SU-DHL-6 (cell line): Measurements from ENCODE around the gene MBOAT1.

Source experiments
- H2AFZ ChIP-seq: fragments of 200-600 bp; sonication (generic); 2 replicates; pipeline ENCODE4 v1.6.1; 2014; ENCODE audit warnings: low read depth, mild to moderate bottlenecking, moderate library complexity, mixed read lengths, antibody characterized with exemption, low read length; ENCODE audit not compliant: severe bottlenecking
- H3F3A ChIP-seq: fragments of 200-600 bp; shearing (Covaris generic); 2 replicates; pipeline ENCODE4 v1.6.0; 2016; ENCODE audit warnings: antibody characterized with exemption, mild to moderate bottlenecking; ENCODE audit not compliant: insufficient read depth
- H3K27ac ChIP-seq: fragments of 200-600 bp; sonication (generic); 2 replicates; pipeline ENCODE4 v1.5.1; 2016; ENCODE audit warnings: low read depth, mild to moderate bottlenecking, low read length, moderate library complexity, mixed read lengths
- H3K27me3 ChIP-seq: fragments of 200-600 bp; sonication (generic), shearing (Covaris generic); 2 replicates; pipeline ENCODE4 v1.6.0; 2014; ENCODE audit warnings: mild to moderate bottlenecking, low read length
- H3K36me3 ChIP-seq: fragments of 200-600 bp; sonication (generic); 2 replicates; pipeline ENCODE4 v1.6.1; 2014; ENCODE audit warnings: mild to moderate bottlenecking, low read length, mixed read lengths
- H3K4me2 ChIP-seq: fragments of 300-600, 200-600 bp; shearing (Covaris generic), sonication (generic); 2 replicates; pipeline ENCODE4 v1.6.0; 2014; ENCODE audit warnings: low read length, low read depth, mild to moderate bottlenecking; ENCODE audit not compliant: poor library complexity, severe bottlenecking
- H3K4me3 ChIP-seq: fragments of 200-600 bp; sonication (generic); 2 replicates; pipeline ENCODE4 v1.5.1; 2014; ENCODE audit warnings: antibody characterized with exemption, low read length, mild to moderate bottlenecking, mixed read lengths; ENCODE audit not compliant: insufficient read depth, poor library complexity, severe bottlenecking
- H3K79me2 ChIP-seq: fragments of 200-600 bp; sonication (generic); 2 replicates; pipeline ENCODE4 v1.6.1; 2014; ENCODE audit warnings: mild to moderate bottlenecking, low read length, moderate library complexity; ENCODE audit not compliant: insufficient read depth
- H3K9ac ChIP-seq: fragments of 200-600 bp; sonication (generic); 2 replicates; pipeline ENCODE4 v1.7.0; 2014; ENCODE audit warnings: mild to moderate bottlenecking, low read length
- H3K9me2 ChIP-seq: fragments of 200-600 bp; sonication (generic); replicated peaks from 2 replicates; pipeline ENCODE4 v1.6.1; 2014; ENCODE audit warnings: low read length; ENCODE audit not compliant: insufficient read depth
- H3K9me3 ChIP-seq: fragments of 200-600 bp; sonication (generic); 2 replicates; pipeline ENCODE4 v1.6.1; 2014; ENCODE audit warnings: low read length, mixed read lengths; ENCODE audit not compliant: insufficient read depth
- H4K20me1 ChIP-seq: fragments of 200-600 bp; sonication (generic); 2 replicates; pipeline ENCODE4 v1.6.1; 2014; ENCODE audit warnings: low read depth, mild to moderate bottlenecking, antibody characterized with exemption, low read length, moderate library complexity, mixed read lengths
- CTCF ChIP-seq: fragments of 200-600 bp; sonication (generic); IDR thresholded peaks from one replicate; pipeline ENCODE4 v1.5.1; 2017; ENCODE audit warnings: antibody characterized with exemption, mild to moderate bottlenecking, low read length, moderate library complexity; ENCODE audit not compliant: insufficient read depth, poor library complexity, severe bottlenecking
- EZH2phosphoT487 ChIP-seq: fragments of 200-600 bp; sonication (generic), shearing (Covaris generic); conservative IDR thresholded peaks from 2 replicates; pipeline ENCODE4 v1.6.1; 2018; ENCODE audit warnings: mild to moderate bottlenecking, antibody characterized with exemption, low read length, moderate library complexity, mixed read lengths

Gene MBOAT1

GRCh38 chr6:20198156-20198774 is 14.0 kb downstream of the MBOAT1 start:
- no peak for TF ChIP-seq EZH2phosphoT487
- TF ChIP-seq CTCF: no peak
- Histone ChIP-seq H3F3A (no peaks in the 10 kb centered on the region), H3K9me3 (no peaks in the 10 kb centered on the region), H3K4me2 (no peak overlapping the region), H3K4me3 (no peak overlapping the region), H2AFZ (no peak overlapping the region), H3K9ac (no peak overlapping the region), H3K9me2 (no peaks in the 10 kb centered on the region), H3K79me2 (no peaks in the 10 kb centered on the region), H3K27me3 (no peaks in the 10 kb centered on the region), H3K27ac (no peak overlapping the region), H3K36me3 (no peaks in the 10 kb centered on the region), H4K20me1 (no peaks in the 10 kb centered on the region)

DNA sequence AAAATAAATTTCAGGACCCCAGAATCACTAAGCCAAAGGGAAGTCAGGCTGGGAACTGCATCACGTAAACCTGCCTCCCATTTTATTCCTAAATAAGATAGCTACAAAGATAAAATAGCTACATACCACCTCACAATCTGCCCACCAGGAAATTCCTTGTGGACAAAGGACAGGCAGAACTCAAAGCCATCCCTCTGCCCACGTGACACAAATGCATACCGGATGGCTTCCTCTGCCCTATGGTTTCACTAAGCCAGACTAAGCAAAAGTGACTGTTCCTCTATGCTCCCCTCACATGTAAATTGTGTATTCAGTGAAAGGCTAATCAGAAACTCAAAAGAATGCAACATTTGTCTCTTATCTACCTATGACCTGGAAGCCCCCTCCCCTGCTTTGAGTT is 15.0 kb downstream of the MBOAT1 start:
- Histone ChIP-seq H2AFZ (no peak overlapping the region), H3K79me2 (no peaks in the 10 kb centered on the region), H3K27me3 (no peaks in the 10 kb centered on the region), H3K36me3 (no peaks in the 10 kb centered on the region), H3K9me3 (no peaks in the 10 kb centered on the region), H3F3A (no peaks in the 10 kb centered on the region), H4K20me1 (no peaks in the 10 kb centered on the region), H3K9ac (no peak overlapping the region), H3K9me2 (no peaks in the 10 kb centered on the region), H3K4me2 (no peak overlapping the region), H3K4me3 (no peak overlapping the region), H3K27ac (no peak overlapping the region)
- no peak for TF ChIP-seq EZH2phosphoT487
- TF ChIP-seq CTCF: no peak

GRCh38 chr6:20192625-20193024 is 19.6 kb downstream of the MBOAT1 start:
- no peaks in the 10 kb centered on the region for H3F3A ChIP-seq
- H3K27ac ChIP-seq: no peak overlapping the region
- H3K9me3 ChIP-seq: peaks cover 10% of the 10 kb centered on the region; the same call in 1 of the 2 replicates
- H3K27me3 ChIP-seq: no peaks in the 10 kb centered on the region
- no peak overlapping the region for H3K4me2 ChIP-seq
- no peaks in the 10 kb centered on the region for H3K9me2 ChIP-seq
- H3K36me3 ChIP-seq: no peaks in the 10 kb centered on the region
- no peak overlapping the region for H3K9ac ChIP-seq
- no peaks in the 10 kb centered on the region for H4K20me1 ChIP-seq
- no peak overlapping the region for H3K4me3 ChIP-seq
- no peak overlapping the region for H2AFZ ChIP-seq
- no peaks in the 10 kb centered on the region for H3K79me2 ChIP-seq
- TF ChIP-seq CTCF (no peak), EZH2phosphoT487 (no peak)
